Ascending aorta (tissue), 2 donors: Measurements from ENCODE around the gene RGS3. TPM values are rescaled to one million over a fixed set of nuclear protein-coding genes. Genes with fewer than 3 reads are reported as not detected.
A peak's percentile ranks its signal among the peaks of the same experiment; 100 is the strongest.

ENCODE experiments used
- DNase-seq, 2 donors: peaks; one replicate each; pipeline ENCODE4 v3.0.0-alpha.2; 2019; ENCODE audit warnings: low spot score in 2 of 2
- H3K27ac ChIP-seq, 2 donors: fragments of 200-600 bp; sonication (generic); one replicate each; pipeline ENCODE4 v1.5.1; 2016 to 2017; ENCODE audit warnings: mild to moderate bottlenecking in 1 of 2
- H3K27me3 ChIP-seq: fragments of 200-600 bp; sonication (generic); one replicate; pipeline ENCODE4 v1.5.1; 2017
- H3K36me3 ChIP-seq, 2 donors: fragments of 200-600 bp; sonication (generic); one replicate each; pipeline ENCODE4 v1.5.1; 2016
- H3K4me1 ChIP-seq, 2 donors: fragments of 200-600 bp; sonication (generic); one replicate each; pipeline ENCODE4 v1.5.1; 2016 to 2017; ENCODE audit warnings: mild to moderate bottlenecking in 1 of 2
- H3K4me3 ChIP-seq, 2 donors: fragments of 200-600 bp; sonication (generic); one replicate each; pipeline ENCODE4 v1.5.1; 2016 to 2017; ENCODE audit warnings: mild to moderate bottlenecking in 1 of 2
- H3K9me3 ChIP-seq, 2 donors: fragments of 200-600 bp; sonication (generic); one replicate each; pipeline ENCODE4 v1.5.1; 2016
- intact Hi-C: fragments of 100-400 bp; cut with DNase I; formaldehyde crosslinking; loops from one replicate; pipeline ENCODE4 v1.15.1; 2023
- total RNA-seq: library from RNA; depleted of rRNA; stranded (reverse); fragments of >200 nt; gene quantifications from one replicate; pipeline ENCODE4 v1.1.0, GENCODE V29; 2016
- TF ChIP-seq, protein P1 (sequence below), 3 experiments: fragments of 200-600 bp in 2 of 3; fragments of 450-650 bp in 1 of 3; sonication (generic) in 2 of 3; IDR thresholded peaks; one replicate each; pipeline ENCODE4 v1.5.1; 2016 to 2019; ENCODE audit warnings: antibody characterized with exemption in 3 of 3, mild to moderate bottlenecking in 1 of 3, moderate library complexity in 1 of 3

The RGS3 gene
- total RNA-seq, 1 donor from 2014 or later = 125 TPM

DNA sequence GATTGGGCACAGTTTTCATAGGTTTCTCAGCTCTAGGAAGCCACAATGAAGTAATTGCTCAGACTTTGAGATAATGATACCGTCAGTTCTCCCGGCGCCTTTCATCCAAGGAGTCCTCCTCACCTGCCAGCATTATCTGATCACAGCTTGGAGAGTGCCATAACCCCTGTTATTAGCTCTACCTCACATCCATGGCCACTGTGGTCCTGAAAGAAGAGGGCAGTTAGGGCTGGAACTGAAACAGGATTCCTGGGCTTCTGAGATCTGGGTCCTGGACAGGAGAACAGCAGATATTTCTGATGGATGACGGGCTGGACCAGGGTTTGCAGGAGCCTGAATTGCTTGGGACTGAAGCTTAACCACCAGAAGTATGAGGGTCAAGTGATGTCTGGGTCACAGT, 13.5 kb downstream of the RGS3 start:
- peak overlapping the region; percentile 38 to 53 for H3K27ac ChIP-seq
- peaks cover 0 to 23% of the 10 kb centered on the region in 2 donors for H3K4me1 ChIP-seq
- no peaks in the 10 kb centered on the region for H3K9me3 ChIP-seq
- TF ChIP-seq, protein P1, sequence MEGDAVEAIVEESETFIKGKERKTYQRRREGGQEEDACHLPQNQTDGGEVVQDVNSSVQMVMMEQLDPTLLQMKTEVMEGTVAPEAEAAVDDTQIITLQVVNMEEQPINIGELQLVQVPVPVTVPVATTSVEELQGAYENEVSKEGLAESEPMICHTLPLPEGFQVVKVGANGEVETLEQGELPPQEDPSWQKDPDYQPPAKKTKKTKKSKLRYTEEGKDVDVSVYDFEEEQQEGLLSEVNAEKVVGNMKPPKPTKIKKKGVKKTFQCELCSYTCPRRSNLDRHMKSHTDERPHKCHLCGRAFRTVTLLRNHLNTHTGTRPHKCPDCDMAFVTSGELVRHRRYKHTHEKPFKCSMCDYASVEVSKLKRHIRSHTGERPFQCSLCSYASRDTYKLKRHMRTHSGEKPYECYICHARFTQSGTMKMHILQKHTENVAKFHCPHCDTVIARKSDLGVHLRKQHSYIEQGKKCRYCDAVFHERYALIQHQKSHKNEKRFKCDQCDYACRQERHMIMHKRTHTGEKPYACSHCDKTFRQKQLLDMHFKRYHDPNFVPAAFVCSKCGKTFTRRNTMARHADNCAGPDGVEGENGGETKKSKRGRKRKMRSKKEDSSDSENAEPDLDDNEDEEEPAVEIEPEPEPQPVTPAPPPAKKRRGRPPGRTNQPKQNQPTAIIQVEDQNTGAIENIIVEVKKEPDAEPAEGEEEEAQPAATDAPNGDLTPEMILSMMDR (IDR thresholded peaks at IDR 0.05) = no peak
- no peak overlapping the region for H3K4me3 ChIP-seq
- intact Hi-C loops = no loop called here
- no peaks in the 10 kb centered on the region for H3K36me3 ChIP-seq
- H3K27me3 ChIP-seq = no peaks in the 10 kb centered on the region
- no peak for DNase-seq

DNA sequence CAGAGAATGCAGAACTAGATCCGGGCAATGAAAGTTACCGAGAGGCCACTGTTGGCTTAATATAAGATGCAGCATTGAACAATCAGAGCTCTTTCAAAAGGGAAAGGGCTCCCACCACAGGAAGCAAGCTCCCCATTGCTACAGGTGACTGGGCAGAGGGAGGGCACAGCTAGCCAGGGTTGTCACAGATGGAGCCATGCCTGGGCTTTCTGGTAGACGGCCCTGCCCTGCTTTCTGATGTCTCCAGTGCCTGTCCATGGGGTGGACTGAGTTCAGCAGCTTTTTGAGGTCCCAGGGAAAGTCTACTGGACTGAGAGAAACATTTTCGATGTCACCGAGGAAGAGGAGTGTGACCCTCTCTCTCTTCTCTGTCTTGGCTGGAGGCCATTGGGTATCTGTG, 14.1 kb downstream of the RGS3 start:
- no peaks in the 10 kb centered on the region for H3K9me3 ChIP-seq
- TF ChIP-seq, protein P1 (IDR thresholded peaks at IDR 0.05) = no peak
- DNase-seq = peak in 1 of 2 donors; percentile 59
- no peak overlapping the region for H3K4me3 ChIP-seq
- H3K4me1 ChIP-seq = peaks cover 3 to 26% of the 10 kb centered on the region in 2 donors
- intact Hi-C loops = no loop called here
- peak overlapping the region; percentile 38 to 53 for H3K27ac ChIP-seq
- H3K36me3 ChIP-seq = no peaks in the 10 kb centered on the region
- no peaks in the 10 kb centered on the region for H3K27me3 ChIP-seq

DNA sequence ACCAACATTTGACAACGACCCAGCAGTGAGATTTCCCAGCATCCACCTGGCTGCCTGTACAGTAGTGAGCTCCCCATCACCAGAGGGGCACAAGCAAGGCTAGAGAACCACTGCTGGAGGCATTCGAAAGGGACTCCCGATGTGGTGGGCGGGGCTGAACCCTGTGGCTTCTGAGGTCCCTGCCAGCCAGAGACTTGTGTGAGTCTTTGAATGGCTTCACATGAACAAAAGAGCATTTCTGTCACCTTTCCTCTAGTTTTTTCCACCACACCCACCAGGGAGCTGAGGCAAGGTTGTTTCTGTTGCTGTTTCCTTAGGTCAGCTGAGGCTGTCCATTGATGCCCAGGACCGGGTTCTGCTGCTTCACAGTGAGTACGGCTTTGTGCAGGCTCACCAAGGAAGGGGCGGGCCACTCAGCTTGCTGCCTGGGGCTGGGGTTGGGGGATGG, 15.7 kb downstream of the RGS3 start:
- Histone ChIP-seq H3K9me3 (no peaks in the 10 kb centered on the region), H3K36me3 (no peaks in the 10 kb centered on the region), H3K4me1 (peaks cover 9 to 40% of the 10 kb centered on the region in 2 donors), H3K27me3 (no peaks in the 10 kb centered on the region), H3K4me3 (no peak overlapping the region), H3K27ac (peak overlapping the region in 1 of 2 donors; percentile 96)
- intact Hi-C loops = no loop called here
- peak in 1 of 2 donors; percentile 61 for DNase-seq
- TF ChIP-seq, protein P1 (IDR thresholded peaks at IDR 0.05) = no peak

DNA sequence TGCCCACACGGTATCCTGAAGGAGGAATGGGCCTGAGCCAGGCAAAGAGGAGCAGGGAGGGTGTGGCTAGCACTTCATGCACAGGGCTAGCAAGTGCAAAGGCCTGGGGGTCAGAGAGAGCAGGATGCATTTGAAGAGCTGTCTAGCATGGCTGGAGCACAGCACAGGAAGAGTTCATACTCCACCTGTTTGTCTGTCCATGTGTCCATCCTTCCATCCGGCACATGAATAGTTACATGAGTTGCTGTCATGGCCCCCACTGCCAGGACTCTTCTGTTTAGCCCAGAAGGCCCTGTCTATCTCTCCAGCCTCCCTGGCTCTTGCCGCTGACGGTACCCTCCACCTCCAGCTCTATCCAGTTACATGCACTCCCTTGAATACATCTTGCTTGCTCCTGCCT, 17.1 kb downstream of the RGS3 start:
- H3K27ac ChIP-seq = peak overlapping the region in 1 of 2 donors; percentile 96
- peak in 1 of 2 donors; percentile 62 for DNase-seq
- H3K4me3 ChIP-seq = no peak overlapping the region

DNA sequence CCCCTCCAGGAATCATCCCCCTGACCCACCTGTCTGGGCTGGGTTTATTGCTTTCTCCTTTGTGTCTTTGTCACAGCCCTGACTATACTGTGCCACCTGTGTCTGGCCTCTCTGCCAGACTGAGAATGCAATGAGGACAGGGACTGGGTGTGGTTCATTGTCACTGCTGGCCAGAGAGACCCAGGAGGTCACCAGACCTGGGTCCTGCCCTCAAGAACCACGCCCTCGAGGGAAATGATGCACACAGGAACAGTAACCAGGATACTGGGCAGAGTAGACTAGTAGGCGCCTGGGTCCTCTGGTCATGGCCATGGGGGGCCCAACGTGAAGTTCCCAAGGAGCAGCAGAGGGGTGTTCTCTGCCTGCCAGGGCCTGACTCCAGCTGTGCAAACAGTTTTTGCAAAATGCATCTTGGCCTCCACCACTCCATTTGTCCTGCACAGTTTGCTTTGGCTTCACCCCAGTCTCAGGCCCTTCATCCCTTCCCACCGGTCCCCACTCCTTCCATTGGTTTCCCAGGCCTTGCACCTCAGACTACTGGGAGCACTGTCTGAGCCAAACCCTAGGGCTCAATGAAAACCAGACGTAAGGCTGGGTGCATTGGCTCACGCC, 17.8 kb downstream of the RGS3 start:
- Histone ChIP-seq H3K36me3 (no peaks in the 10 kb centered on the region), H3K4me1 (peaks cover 9 to 57% of the 10 kb centered on the region in 2 donors), H3K4me3 (no peak overlapping the region), H3K27me3 (no peaks in the 10 kb centered on the region), H3K9me3 (no peaks in the 10 kb centered on the region), H3K27ac (peak overlapping the region; percentile 96 to 97)
- TF ChIP-seq, protein P1 (IDR thresholded peaks at IDR 0.05) = no peak
- peak in 1 of 2 donors; percentile 55 for DNase-seq
- intact Hi-C loops = no loop called here

More for the DNA sequence above, 17.1 kb downstream of the RGS3 start:
- Histone ChIP-seq H3K36me3 (no peaks in the 10 kb centered on the region), H3K9me3 (no peaks in the 10 kb centered on the region), H3K27me3 (no peaks in the 10 kb centered on the region), H3K4me1 (peaks cover 9 to 50% of the 10 kb centered on the region in 2 donors)
- intact Hi-C loops = no loop called here
- TF ChIP-seq, protein P1 (IDR thresholded peaks at IDR 0.05) = no peak
